NCI-H1417 (cell line): ENCODE results near the gene PDE4A.
"Not testable (repeated sequence)": the region's sequence is repeated elsewhere in the genome, so short reads cannot be mapped to it uniquely, and the experiment has no call there.

Experiments
- DNase-seq, 3 experiments: peaks; one replicate each; lab custom pipeline; 2025; lab: John Stamatoyannopoulos, UW

PDE4A gene

GRCh38 chr19:10420444-10421239 is at the start of gene PDE4A:
Gene PDE4A (plus strand): TSS chr19:10420538. CDS start chr19:10420765, 227 bp downstream.
- DNase-seq = peak in 2 of 3 experiments; percentile 44 to 63

- no peak for DNase-seq
Observed at GRCh38 chr19:10372690-10373089, 47.6 kb upstream of the PDE4A start.

GRCh38 chr19:10374931-10375330 is 45.4 kb upstream of the PDE4A start:
- DNase-seq = no peak

GRCh38 chr19:10377140-10377640 is 43.1 kb upstream of the PDE4A start:
- not testable (repeated sequence) for DNase-seq

GRCh38 chr19:10378124-10378523 is 42.2 kb upstream of the PDE4A start:
- DNase-seq = no peak

GRCh38 chr19:10379880-10380312 is 40.4 kb upstream of the PDE4A start:
- no peak for DNase-seq

GRCh38 chr19:10380313-10381102 is 39.8 kb upstream of the PDE4A start, which contains the start of gene TYK2:
Gene TYK2 (minus strand): TSS chr19:10380572. CDS start chr19:10378406, 2,166 bp downstream.
- peak; percentile 94 to 100 (median 99) for DNase-seq

- DNase-seq = not testable (repeated sequence)
Observed at GRCh38 chr19:10383223-10383499, 37.2 kb upstream of the PDE4A start.

- no peak for DNase-seq
Observed at GRCh38 chr19:10384580-10384979, 35.8 kb upstream of the PDE4A start.

GRCh38 chr19:10388957-10389356 is 31.4 kb upstream of the PDE4A start:
- DNase-seq = peak; percentile 70 to 92 (median 70)

GRCh38 chr19:10389863-10390262 is 30.5 kb upstream of the PDE4A start:
- peak in 1 of 3 experiments; percentile 15 for DNase-seq

GRCh38 chr19:10390652-10391286 is 29.6 kb upstream of the PDE4A start:
- DNase-seq = peak; percentile 23 to 79 (median 32)

GRCh38 chr19:10392120-10392519 is 28.2 kb upstream of the PDE4A start:
- DNase-seq = no peak

GRCh38 chr19:10393137-10393536 is 27.2 kb upstream of the PDE4A start:
- no peak for DNase-seq

GRCh38 chr19:10395003-10395402 is 25.3 kb upstream of the PDE4A start:
- DNase-seq = no peak

GRCh38 chr19:10395436-10395835 is 24.9 kb upstream of the PDE4A start:
- DNase-seq = no peak

GRCh38 chr19:10395917-10396316 is 24.4 kb upstream of the PDE4A start:
- DNase-seq = no peak

GRCh38 chr19:10398819-10399218 is 21.5 kb upstream of the PDE4A start:
- no peak for DNase-seq

GRCh38 chr19:10399340-10399739 is 21.0 kb upstream of the PDE4A start:
- DNase-seq = not testable (repeated sequence)

GRCh38 chr19:10399878-10400277 is 20.5 kb upstream of the PDE4A start:
- no peak for DNase-seq

- DNase-seq = peak in 1 of 3 experiments; percentile 19
Observed at GRCh38 chr19:10402441-10403038, 17.8 kb upstream of the PDE4A start.
